Superior temporal gyrus (tissue), 1 donor: ENCODE results near the gene UNC45B.
A peak's percentile ranks its signal among the peaks of the same experiment; 100 is the strongest.
"Not testable (repeated sequence)": the region's sequence is repeated elsewhere in the genome, so short reads cannot be mapped to it uniquely, and the experiment has no call there.

Source experiments
- DNase-seq: peaks from one replicate; pipeline ENCODE4 v3.0.0-alpha.2; 2016; ENCODE audit errors: extremely low spot score

The UNC45B gene

DNA sequence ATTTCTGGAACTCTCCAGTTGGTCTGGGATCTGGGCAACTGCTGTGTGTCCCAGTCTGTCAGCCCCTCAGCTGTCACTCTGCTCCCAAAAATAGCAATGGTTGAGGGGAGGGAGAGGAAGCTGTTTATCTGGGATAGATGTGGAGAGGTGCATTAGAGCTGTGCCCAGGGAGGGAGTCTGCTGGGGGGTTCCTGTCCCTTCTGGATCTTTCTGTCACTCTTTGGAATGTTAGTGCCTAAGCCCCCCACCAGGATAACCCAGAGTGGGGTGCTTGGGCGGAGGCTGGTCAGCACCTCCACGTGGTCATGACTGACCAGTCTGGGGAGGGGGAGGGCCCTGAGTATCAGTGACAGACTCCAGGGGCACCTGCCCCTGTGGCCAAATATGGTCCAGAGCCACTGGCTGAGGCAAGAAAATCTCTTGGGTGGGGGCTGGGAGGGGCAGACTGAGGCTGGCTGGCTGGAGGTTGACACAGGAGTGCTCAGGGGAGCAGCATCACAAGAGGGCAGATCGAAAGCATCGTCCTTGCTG is at the start of gene UNC45B:
UNC45B (plus strand) TSS at position 443 of the 531 bp plus-strand sequence. CDS start 447 bp downstream, outside the sequence.
- DNase-seq: no peak

DNA sequence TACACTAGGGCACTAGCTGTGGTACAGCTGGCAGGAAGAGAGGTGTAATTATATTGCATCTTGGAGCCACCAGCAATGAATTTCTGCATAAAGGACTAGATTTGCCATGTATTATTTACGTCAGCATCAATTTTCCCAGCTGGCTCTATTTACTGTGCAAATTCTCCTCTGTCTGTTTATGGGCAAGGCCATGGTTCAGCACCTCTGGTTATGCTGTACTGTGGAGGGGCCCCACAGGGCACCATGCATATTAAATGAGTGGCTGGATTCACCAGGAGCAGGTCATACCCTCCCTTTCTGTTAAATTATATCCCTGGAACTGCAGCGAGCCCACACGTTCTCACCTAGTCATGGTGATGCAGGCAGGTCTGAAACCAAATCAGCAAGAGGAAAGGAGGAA is 47.7 kb upstream of the UNC45B start:
- no peak for DNase-seq

DNA sequence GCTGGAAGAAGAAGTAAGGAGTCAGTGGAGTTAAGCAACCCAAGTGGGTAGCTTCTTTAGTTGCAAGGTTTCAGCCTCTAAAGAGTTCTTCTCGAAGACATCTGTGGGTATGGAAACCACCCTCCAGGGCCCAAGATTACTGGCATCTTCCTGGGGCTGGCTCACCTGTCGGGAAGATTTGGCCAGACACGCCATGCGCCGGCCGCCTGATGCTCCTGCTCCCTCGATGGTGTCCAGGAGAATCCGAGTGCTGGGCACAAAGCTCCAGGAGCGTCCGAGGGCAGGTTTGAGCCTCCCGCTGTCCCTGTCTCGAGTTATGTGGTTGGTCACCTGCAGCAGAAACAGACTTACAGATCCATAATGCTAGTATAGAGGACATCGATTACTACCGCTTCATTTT is 46.6 kb upstream of the UNC45B start:
- DNase-seq: no peak

DNA sequence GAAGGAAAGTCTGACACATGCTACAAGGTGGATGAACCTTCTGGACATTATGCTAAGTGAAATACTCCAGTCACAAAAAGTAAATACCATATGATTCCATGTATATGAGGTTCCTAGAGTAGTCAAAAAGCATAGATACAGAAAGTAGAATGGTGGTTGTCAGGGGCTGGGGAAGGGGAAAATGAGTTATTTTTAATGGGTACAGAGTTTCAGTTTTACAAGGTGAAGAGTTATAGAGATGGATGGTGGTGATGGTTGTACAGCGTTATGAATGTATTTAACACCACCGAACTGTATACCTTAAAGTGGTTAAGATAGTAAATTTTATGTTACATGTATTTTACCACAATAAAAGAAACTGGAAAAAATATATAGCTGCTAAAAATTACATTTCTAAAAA is 45.9 kb upstream of the UNC45B start:
- DNase-seq: no peak

DNA sequence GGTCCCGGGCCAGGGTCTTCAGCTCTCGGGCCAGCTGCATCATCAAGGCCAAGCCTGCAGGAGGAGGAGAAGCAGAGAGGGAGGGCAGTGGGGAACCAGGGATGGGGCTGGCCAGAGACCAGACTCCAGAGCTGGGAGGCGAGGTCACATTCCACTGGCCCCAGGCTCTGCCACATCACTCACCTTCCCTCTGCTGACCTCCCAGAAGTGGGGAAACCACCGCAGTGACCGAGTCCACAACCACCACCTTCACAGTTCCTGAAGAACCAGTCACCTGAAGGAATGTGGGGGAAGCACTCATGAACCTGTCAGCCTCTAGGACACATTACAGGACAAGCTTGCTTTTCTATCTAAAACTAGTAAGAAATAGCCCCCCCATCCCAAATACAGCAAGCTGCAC is 44.3 kb upstream of the UNC45B start:
- DNase-seq: no peak

DNA sequence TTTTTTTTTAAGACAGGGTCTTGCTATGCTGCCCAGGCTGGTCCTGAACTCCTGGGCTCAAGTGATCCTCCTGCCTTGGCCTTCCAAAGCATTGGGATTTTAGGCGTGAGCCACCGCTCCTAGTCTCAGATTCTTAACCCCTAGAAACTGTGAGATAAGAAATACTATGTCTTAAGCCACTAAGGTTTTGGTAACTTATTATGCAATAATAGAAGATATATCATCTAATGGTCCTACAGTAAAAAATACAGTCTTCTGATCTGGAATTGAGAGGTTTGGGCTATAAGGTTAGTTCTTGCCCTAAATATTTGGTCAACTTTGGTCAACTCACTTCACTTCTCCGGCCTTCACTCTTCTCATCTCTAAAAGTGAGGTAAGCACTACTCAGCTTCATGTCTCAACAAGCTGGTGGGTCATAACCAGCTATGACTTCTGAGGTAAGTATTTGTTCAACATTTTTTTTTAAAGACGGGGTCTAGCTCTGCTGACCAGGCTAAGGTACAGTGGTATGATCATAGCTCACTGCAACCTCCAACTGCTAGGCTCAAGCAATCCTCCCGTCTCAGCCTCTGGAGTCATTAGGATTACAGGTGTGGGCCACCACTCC is 42.7 kb upstream of the UNC45B start:
- DNase-seq: no peak

DNA sequence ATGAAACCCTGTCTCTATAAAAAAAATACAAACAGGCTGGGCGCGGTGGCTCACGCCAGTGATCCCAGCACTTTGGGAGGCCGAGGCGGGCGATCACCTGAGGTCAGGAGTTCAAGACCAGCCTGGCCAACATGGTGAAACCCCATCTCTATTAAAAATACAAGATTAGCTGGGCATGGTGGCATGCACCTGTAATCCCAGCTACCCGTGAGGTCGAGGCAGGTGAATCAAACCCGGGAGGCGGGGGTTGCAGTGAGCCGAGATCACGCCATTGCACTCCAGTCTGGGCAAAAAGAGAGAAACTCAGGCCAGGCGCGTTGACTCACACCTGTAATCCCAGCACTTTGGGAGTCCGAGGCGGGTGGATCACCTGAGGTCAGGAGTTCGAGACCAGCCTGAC is 36.8 kb upstream of the UNC45B start:
- not testable (repeated sequence) for DNase-seq

DNA sequence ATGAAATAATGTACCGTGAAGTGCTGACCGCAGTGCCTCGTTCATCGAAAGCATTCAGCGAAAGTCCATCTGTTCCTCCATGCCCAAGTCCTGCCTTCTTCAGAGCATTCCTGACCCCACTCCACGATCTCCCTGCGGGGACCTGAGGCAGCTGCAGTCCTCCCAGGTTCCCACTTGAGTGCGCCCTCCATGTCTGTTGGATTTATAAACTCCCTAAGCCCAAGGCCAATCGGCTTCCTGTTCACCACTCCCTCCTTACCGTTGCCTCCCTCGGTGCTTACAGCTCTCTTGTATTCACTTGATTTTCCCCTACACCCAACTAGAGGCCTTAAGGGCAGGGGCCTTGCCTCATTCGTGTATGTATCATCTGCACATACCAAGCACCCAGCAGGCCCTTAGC is 30.8 kb upstream of the UNC45B start:
- no peak for DNase-seq

GRCh38 chr17:35117984-35118383 is 29.6 kb upstream of the UNC45B start:
- DNase-seq: peak; percentile 21

DNA sequence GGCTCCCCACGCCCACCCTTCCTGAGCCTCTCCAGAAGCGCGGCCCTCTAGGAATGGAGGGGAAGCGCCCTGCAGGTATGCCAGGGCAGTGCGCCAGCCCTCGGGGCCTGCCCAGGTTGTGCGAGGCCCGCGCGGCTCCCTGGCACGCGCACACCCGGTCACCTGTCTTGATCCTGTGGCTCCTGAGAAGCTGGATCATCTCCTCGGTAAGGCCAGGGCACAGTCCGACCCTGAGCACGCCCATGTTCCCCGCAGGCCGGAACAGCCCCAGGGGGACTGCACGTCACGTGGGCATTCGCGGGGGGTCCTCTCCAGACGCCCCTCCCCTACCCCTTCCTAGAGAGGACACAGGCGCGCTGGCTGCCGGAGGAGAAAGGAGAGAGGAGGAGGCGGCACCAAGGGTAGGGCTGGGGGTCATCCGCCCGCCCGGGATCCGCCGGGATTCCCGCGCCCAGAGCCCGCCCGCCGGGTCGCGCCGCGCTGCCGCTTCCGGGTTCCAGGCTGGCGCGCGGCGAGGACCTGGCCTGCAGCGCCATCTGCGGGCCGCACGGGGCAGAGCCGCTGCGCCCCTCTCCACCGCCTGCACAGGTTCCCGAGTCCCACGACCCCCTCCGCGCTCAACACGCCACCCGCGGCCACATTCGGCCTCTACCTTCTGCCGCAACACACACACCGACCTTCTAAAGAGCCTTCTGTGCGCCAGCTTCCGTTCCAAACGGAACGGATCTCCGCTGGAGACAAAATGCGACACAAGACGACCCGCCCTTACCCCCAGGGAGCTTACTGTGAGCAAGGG is 28.0 kb upstream of the UNC45B start, which contains the start of gene RAD51D:
RAD51D (minus strand) TSS at position 491 of the 796 bp plus-strand sequence; CDS start at position 244, 247 bp downstream.
- DNase-seq: peak; percentile 76

- no peak for DNase-seq
Measured at GRCh38 chr17:35121315-35121714, 26.3 kb upstream of the UNC45B start, which contains the start of gene FNDC8. TSS of gene FNDC8 (plus strand) at chr17:35121615. CDS start at chr17:35121694, 79 bp downstream.

- DNase-seq: no peak
Measured at GRCh38 chr17:35127751-35128514, 19.7 kb upstream of the UNC45B start.

DNA sequence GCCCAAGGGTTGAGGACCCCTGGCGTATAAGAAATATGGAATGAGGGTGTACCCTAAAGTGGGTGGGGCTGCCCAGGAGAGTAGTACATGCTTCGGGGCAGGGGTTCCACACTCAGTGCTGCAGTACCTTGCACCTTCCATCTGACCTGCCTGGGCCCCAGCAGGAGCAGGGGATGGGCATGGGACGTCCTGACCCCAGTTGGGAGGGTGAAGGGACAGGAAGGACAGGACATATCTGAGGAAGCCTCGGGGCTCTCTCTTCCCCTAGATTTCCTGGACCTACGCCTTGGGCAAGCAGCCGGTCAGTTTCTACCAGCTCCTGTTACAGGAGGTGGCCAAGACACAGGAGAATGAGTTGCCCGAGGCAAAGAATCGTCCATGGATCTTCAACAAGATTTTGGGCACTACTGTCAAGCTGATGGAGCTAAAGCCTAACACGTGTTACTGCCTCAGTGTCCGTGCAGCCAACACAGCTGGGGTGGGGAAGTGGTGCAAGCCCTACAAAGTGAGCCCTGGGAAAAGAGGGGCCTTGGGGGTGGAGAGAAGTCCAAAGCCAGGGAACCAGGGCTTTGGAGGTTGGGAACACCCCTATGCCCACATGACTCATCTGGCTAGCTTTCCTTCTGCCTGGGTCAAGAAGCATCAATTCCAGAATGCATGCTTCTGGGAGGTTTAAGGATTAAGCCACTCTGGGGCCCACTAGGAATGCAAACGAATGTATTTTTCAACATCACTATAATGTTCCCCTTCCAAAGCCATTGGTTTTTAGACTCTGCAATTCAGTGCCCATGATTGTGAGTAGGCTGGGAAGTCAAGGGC is 18.3 kb upstream of the UNC45B start:
- DNase-seq: no peak

- DNase-seq: no peak
Measured at GRCh38 chr17:35129973-35130351, 17.7 kb upstream of the UNC45B start.

DNA sequence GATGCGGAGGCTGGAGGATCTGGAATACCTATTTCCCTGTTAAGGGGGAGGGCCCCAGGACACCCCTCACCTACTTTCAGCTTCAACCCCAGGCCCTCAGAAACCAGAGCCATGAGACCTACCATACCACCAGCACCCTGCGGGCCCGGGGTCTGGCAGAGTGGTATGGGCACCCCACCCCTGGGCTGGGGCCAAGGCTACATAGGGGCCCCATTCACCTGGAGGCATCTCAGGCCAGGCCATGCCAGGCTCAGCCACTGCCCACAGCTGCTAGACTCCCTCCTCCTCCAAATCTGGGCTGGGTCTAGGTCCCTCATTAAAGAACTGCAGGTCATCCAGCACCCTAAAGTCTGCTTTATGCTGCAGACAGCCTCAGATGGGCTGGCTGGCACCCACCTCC is 17.2 kb upstream of the UNC45B start:
- no peak for DNase-seq

- no peak for DNase-seq
Measured at GRCh38 chr17:35132099-35132498, 15.5 kb upstream of the UNC45B start.

- DNase-seq: no peak
Measured at GRCh38 chr17:35132816-35133550, 14.6 kb upstream of the UNC45B start.

- no peak for DNase-seq
Measured at GRCh38 chr17:35135322-35135721, 12.3 kb upstream of the UNC45B start.

DNA sequence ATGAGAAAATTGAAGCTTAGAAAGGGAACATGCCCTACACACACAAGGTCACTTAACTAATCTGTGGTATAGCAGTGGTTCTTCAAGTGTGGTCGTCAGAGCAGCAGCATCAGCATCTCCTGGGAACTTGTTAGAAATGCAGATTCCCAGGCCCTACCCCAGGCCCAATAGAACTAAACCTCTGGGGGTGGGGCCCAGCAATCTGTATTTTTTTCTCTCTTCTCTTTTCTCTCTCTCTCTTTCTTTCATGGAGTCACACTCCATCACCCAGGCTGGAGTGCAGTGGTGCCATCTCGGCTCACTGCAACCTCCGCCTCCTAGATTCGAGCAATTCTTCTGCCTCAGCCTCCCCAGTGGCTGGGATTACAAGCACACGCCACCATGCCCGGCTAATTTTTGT is 9.4 kb upstream of the UNC45B start:
- no peak for DNase-seq

DNA sequence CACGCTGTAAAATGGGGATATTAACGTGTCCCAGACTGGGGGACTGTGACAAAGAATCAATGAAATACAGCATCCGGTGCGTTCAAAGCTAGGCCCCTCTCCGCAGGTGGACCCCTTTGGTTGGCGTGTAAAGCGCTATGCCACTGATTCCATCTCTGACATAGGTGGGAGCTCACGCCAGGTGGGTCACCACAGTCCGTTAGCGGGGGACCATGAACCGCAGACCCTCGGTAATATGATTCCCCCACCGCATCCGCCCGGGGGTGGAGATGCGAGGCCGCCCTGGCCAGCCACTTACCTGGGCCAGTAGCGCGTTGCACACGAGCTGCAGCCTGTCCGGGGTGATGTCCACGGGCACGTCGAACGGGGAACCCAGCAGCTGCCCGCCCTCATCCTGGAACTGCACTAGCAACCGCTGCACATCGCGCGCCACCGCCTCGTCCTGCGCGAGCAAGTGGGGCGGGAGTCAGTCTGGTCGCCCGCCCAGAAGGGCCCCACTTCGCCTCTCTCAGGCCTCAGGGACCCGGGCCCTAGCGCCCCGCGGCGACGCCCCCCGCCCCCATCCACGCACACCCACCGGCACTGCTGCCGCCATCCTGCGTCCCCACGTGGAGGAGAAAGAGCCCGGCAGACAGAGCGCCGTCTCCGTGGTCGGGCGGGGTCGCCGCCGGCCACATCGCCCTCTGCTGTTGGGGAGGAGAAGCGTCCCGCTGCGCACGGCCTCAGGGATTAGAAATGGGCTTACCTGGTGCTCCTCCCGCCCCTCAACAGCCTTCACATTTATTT is 5.7 kb upstream of the UNC45B start, which contains the start of gene NLE1:
NLE1 (minus strand) TSS at position 623 of the 786 bp plus-strand sequence; CDS start at position 595, 28 bp downstream.
- peak; percentile 71 for DNase-seq
